Lung (tissue), 12 donors: ENCODE measurements around the gene ASTL. TPM values are rescaled to one million over a fixed set of nuclear protein-coding genes. Genes with fewer than 3 reads are reported as not detected.

ENCODE experiments used
- ATAC-seq: fragments of 200-7000 bp; cut with Tn5 transposase; one replicate; pipeline ENCODE4 v1.9.1; 2020; ENCODE audit warnings: moderate number of reproducible peaks; ENCODE audit not compliant: insufficient read depth, low FRiP score
- DNase-seq, 3 donors: peaks; one replicate each; pipeline ENCODE4 v3.0.0-alpha.2; 2013 to 2017
- H3K27ac ChIP-seq, 2 donors: one replicate each; pipeline ENCODE4 v1.5.1; 2013; ENCODE audit warnings: mild to moderate bottlenecking in 2 of 2, moderate library complexity in 2 of 2, control low read depth in 1 of 2, inconsistent platforms in 1 of 2, low read depth in 1 of 2, low read length in 1 of 2
- H3K27me3 ChIP-seq, 3 donors: one replicate each; pipeline ENCODE4 v1.5.1; 2013; ENCODE audit warnings: low read length in 2 of 3; ENCODE audit not compliant: control insufficient read depth in 3 of 3, insufficient read depth in 3 of 3
- H3K36me3 ChIP-seq, 4 donors: one replicate each; pipeline ENCODE4 v1.5.1; 2013; ENCODE audit warnings: low read length in 4 of 4, mild to moderate bottlenecking in 1 of 4, moderate library complexity in 1 of 4; ENCODE audit not compliant: control insufficient read depth in 4 of 4, insufficient read depth in 4 of 4
- H3K4me1 ChIP-seq, 5 donors: one replicate each; pipeline ENCODE4 v1.5.1; 2013; ENCODE audit warnings: low read length in 5 of 5, mild to moderate bottlenecking in 2 of 5, moderate library complexity in 1 of 5; ENCODE audit not compliant: control insufficient read depth in 5 of 5, insufficient read depth in 5 of 5
- H3K4me3 ChIP-seq: one replicate; pipeline ENCODE4 v1.5.1; 2013; ENCODE audit warnings: mild to moderate bottlenecking, control low read depth, moderate library complexity
- H3K9ac ChIP-seq, 2 donors: one replicate each; pipeline ENCODE4 v1.5.1; 2013; ENCODE audit warnings: low read length in 2 of 2, control low read depth in 1 of 2; ENCODE audit not compliant: insufficient read depth in 1 of 2
- H3K9me3 ChIP-seq, 4 donors: one replicate each; pipeline ENCODE4 v1.5.1; 2013; ENCODE audit warnings: low read length in 3 of 4, mild to moderate bottlenecking in 1 of 4, moderate library complexity in 1 of 4; ENCODE audit not compliant: control insufficient read depth in 4 of 4, insufficient read depth in 3 of 4
- WGBS, 2 donors: extraction: QIAGEN DNeasy Blood & Tissue Kit; methylation state at CpG; one replicate each; pipeline ENCODE4 v1.1.7; 2013; 5-methylcytosine and 5-hydroxymethylcytosine counted together
- polyA plus RNA-seq, 2 donors: library from polyadenylated mRNA; stranded (reverse); fragments of 200-250 nt; gene quantifications; one replicate each; pipeline ENCODE4 v1.2.1, GENCODE V29; 2013
- total RNA-seq, 2 donors: library from RNA; depleted of rRNA in 1 of 2; stranded (reverse); fragments of >200 nt in 1 of 2; gene quantifications; one replicate each; pipeline ENCODE4 v1.2.1, GENCODE V29; 2014 to 2021
- TF ChIP-seq, protein P1 (sequence below): IDR thresholded peaks from 2 replicates; pipeline ENCODE4 v1.5.1; 2012; ENCODE audit warnings: mild to moderate bottlenecking; ENCODE audit errors: control extremely low read depth, extremely low read depth
- donor health status: control.
- donor health status: control.
- donor health status: Bipolar disorder and iron deficiency.
- donor health status: healthy.
- donor health status: DM: yes; HTN: yes; CAD: no.

ASTL gene
- total and polyA plus RNA-seq, 4 donors: 0.14 to 0.34 TPM; not detected in 2

DNA sequence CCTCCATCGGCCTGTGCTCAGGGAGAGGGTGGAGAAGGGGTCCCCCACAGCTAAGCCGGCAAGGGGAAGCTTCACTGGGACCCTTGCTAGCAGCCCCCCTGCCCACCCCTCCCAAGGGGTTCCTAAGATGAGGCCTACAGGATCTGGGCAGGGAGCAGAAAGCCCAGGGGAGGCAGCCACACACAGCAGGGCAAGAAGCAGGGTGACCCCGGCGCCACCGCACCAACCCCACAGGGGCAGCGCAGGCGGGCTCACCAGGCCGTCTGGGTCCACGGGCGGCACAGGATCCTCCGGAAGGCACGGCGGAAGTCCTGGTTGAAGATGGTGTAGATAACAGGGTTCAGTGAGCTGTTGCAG lies 23.8 kb downstream of the ASTL start:
- ATAC-seq (no peak), DNase-seq (no peak)
- Histone ChIP-seq H3K27ac (no peak overlapping the region), H3K36me3 (no peaks in the 10 kb centered on the region), H3K9ac (no peak overlapping the region), H3K9me3 (no peaks in the 10 kb centered on the region), H3K4me1 (peaks cover 0 to 7% (median 4%) of the 10 kb centered on the region in 5 donors), H3K27me3 (peaks cover 0 to 24% (median 7%) of the 10 kb centered on the region in 3 donors), H3K4me3 (no peak overlapping the region)
- 91% methylated on average over 13 of the region's 13 CpGs for WGBS, 2 donors
- TF ChIP-seq, protein P1, sequence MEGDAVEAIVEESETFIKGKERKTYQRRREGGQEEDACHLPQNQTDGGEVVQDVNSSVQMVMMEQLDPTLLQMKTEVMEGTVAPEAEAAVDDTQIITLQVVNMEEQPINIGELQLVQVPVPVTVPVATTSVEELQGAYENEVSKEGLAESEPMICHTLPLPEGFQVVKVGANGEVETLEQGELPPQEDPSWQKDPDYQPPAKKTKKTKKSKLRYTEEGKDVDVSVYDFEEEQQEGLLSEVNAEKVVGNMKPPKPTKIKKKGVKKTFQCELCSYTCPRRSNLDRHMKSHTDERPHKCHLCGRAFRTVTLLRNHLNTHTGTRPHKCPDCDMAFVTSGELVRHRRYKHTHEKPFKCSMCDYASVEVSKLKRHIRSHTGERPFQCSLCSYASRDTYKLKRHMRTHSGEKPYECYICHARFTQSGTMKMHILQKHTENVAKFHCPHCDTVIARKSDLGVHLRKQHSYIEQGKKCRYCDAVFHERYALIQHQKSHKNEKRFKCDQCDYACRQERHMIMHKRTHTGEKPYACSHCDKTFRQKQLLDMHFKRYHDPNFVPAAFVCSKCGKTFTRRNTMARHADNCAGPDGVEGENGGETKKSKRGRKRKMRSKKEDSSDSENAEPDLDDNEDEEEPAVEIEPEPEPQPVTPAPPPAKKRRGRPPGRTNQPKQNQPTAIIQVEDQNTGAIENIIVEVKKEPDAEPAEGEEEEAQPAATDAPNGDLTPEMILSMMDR: no peak

DNA sequence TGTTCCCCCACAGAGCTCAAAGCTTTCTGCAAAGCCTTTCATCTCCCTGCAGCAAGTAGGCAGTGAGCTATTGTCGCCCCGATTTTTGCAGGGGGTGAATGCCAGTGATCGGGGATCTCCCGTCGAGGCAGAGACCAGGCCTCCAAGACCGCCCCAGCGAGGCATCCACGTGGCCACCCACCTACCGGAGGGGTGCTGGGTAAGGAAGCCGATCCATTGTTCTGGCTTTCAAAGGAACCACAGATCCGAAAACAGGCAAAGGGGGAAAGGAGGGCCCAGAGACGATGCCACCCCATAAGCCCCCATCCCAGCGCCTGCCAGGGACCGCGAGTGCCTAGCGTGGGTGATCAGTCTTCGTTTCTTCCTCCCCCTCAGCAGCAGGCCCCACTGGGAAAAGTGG lies 24.4 kb downstream of the ASTL start:
- Histone ChIP-seq H3K4me1 (peaks cover 0 to 11% (median 6%) of the 10 kb centered on the region in 5 donors), H3K27ac (no peak overlapping the region), H3K9ac (no peak overlapping the region), H3K27me3 (peaks cover 0 to 18% (median 7%) of the 10 kb centered on the region in 3 donors), H3K9me3 (no peaks in the 10 kb centered on the region), H3K4me3 (no peak overlapping the region), H3K36me3 (no peaks in the 10 kb centered on the region)
- TF ChIP-seq, protein P1: no peak
- DNase-seq (no peak), ATAC-seq (no peak)
- WGBS, 2 donors: 91 to 97% methylated on average over 17 of the region's 17 CpGs

DNA sequence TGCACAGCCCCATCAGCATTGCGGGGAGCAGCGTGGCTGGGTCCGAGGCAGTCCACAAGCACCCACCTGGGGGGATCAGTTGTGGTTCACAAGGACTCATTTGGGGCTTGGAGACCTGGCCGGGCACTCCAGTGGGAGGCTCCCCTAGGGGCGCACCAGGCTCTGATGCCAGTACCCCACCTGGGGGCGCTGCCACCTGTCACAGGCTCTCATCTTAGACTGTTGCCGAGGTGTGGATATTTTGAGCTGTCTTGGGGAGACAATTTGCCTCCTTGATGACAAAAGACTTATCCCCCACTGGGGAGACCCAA lies 25.0 kb downstream of the ASTL start:
- Histone ChIP-seq H3K4me3 (no peak overlapping the region), H3K27me3 (peaks cover 0 to 18% (median 7%) of the 10 kb centered on the region in 3 donors), H3K27ac (no peak overlapping the region), H3K4me1 (peaks cover 0 to 17% (median 6%) of the 10 kb centered on the region in 5 donors), H3K9me3 (no peaks in the 10 kb centered on the region), H3K9ac (no peak overlapping the region), H3K36me3 (no peaks in the 10 kb centered on the region)
- DNase-seq: no peak
- TF ChIP-seq, protein P1: no peak
- no peak for ATAC-seq
- WGBS, 2 donors: 90 to 97% methylated on average over 7 of the region's 7 CpGs

DNA sequence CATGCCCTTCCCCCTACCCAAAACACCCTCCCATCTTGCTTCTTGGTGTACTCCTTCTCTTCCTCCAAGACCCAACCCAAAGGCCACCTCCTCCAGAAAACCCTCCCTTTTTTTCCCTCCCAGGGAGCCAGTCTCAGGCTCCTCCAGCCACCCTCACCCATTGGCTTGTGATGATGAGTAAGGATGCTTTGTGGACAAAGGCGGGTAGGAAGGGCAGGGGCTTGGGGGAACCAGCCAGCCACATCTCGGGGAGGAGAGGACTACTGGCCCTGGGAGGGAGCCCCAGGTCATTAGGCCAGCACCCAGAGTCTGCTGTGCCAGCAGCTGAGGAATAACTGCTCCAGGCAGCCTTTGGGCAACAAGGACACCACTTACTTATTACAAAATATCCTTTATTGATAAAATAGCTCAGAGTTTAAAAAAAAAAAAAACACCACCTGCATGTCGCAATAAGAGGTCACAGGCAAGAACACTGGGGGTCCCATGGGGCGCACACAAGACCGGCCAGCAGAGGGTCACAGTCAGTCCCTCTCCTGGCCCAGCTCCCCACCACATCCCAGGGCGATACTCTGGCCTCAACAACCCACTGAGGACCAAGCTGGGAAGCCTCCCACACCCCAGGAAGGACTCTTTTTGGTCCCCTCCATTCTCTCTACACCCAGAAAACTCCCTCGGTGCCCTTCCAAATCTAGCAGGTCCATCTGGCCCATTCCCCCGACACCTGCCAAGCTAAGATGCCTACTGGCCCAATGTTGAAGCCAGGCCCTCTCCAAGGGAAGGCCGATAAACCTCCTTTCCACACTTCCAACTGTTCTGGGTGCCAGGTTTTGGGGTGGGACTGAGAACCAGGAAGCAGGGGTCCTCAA lies 25.6 kb downstream of the ASTL start:
- TF ChIP-seq, protein P1: no peak
- Histone ChIP-seq H3K27ac (no peak overlapping the region), H3K4me3 (no peak overlapping the region), H3K27me3 (peaks cover 0 to 18% (median 5%) of the 10 kb centered on the region in 3 donors), H3K9me3 (no peaks in the 10 kb centered on the region), H3K4me1 (peaks cover 0 to 18% (median 6%) of the 10 kb centered on the region in 5 donors), H3K9ac (no peak overlapping the region), H3K36me3 (no peaks in the 10 kb centered on the region)
- 92 to 94% methylated on average over 9 of the region's 9 CpGs for WGBS, 2 donors
- DNase-seq (no peak), ATAC-seq (no peak)
